ENCODE data around the gene WWTR1.

The WWTR1 gene

GRCh38 chr3:149470381-149470780, 187.4 kb downstream of the WWTR1 start:
- DNase-seq (ENCODE audit: low spot score), result no peak

GRCh38 chr3:149468504-149469212, 189.2 kb downstream of the WWTR1 start:
- no peak for DNase-seq (ENCODE audit: low spot score)

Measured in hematopoietic multipotent progenitor cell treated with erythropoietin and hydrocortisone succinate and interleukin-3 and kit ligand, for 17 days (in vitro differentiated cells).